Fibroblast of the aortic adventitia (primary cell): ENCODE results near the gene KHDC1. TPM values are rescaled to one million over a fixed set of nuclear protein-coding genes. Genes with fewer than 3 reads are reported as not detected.
"Not testable (repeated sequence)": the region's sequence is repeated elsewhere in the genome, so short reads cannot be mapped to it uniquely, and the experiment has no call there.

Experiments
- DNase-seq: peaks from one replicate; pipeline ENCODE4 v3.0.0-alpha.2; 2010; ENCODE audit warnings: low read depth
- H3K4me3 ChIP-seq: 2 replicates; pipeline ENCODE4 v1.5.1; 2011; ENCODE audit warnings: low read depth, mild to moderate bottlenecking, control low read depth, low read length, moderate library complexity
- total RNA-seq: library from RNA; depleted of rRNA; stranded (reverse); fragments of >200 nt; gene quantifications from 2 replicates; pipeline ENCODE4 v1.2.3, GENCODE V29; 2012; ENCODE audit warnings: low replicate concordance
- TF ChIP-seq, protein P1 (sequence below): IDR thresholded peaks from 2 replicates; pipeline ENCODE4 v1.5.1; 2011; ENCODE audit warnings: mild to moderate bottlenecking, low read length, control low read depth, inconsistent platforms; ENCODE audit not compliant: insufficient read depth

KHDC1 gene
- total RNA-seq, 1 donor = 4.5 TPM

DNA sequence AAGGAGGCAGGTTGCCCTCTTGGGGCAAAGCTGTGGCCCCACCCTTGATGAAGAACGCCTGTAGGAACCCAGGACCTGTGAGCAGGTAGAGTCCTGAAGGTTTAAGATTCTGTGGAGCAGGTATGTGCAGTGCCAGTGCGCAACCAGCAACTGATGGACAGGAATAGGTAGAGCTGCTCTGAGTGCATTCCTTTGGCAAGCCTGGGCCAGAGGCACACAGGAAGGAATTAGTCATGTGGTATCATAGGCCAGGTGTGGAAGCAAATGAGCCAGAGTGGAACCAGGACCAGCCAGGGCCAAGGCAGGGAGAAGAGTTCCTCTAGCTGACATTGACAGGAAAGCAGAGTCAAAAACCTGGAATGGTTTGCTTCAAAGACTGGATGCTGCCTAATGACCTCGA, 1.4 kb upstream of the KHDC1 start:
- DNase-seq = no peak
- TF ChIP-seq, protein P1, sequence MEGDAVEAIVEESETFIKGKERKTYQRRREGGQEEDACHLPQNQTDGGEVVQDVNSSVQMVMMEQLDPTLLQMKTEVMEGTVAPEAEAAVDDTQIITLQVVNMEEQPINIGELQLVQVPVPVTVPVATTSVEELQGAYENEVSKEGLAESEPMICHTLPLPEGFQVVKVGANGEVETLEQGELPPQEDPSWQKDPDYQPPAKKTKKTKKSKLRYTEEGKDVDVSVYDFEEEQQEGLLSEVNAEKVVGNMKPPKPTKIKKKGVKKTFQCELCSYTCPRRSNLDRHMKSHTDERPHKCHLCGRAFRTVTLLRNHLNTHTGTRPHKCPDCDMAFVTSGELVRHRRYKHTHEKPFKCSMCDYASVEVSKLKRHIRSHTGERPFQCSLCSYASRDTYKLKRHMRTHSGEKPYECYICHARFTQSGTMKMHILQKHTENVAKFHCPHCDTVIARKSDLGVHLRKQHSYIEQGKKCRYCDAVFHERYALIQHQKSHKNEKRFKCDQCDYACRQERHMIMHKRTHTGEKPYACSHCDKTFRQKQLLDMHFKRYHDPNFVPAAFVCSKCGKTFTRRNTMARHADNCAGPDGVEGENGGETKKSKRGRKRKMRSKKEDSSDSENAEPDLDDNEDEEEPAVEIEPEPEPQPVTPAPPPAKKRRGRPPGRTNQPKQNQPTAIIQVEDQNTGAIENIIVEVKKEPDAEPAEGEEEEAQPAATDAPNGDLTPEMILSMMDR = no peak

DNA sequence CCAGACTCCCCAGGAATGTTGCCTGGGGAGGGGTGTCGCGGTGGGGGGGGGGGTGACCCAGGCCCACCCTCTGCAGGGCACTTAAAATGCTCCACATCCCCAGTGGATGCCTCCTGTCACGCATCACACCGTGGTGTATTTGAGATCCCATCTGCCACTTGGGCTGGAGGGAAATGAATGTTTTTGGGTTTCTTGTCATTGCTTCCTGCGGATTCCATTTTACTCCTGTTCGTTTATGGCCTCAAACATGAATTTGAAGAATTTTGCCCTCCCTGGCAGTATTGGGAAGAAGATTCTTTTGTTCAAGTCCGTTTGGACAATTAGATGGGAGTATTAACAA, 544 bp upstream of the KHDC1 start:
- peak; percentile 5 for DNase-seq
- peak overlapping the region; percentile 80 for H3K4me3 ChIP-seq
- TF ChIP-seq, protein P1 = no peak

More for the DNA sequence above, 1.4 kb upstream of the KHDC1 start:
- no peak overlapping the region for H3K4me3 ChIP-seq

DNA sequence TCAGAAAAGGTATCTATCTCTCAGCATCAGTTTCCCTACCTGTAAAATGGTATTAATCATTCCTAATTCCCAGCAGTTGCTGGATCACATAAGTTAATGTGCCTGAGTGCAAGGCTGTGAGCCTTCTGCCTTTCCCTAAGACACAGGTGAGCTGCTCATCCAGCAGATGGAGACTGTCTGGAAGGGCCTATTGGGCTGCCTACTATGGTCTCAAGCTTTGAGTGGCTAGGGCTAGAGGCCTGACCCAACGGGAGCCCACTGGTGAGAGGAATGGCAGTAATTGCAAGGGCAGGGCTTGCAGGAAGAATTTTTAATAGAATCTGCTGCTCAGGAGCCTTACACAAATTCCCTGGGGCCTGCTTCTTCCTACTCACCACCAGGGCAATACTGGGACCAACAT, 4.3 kb downstream of the KHDC1 start:
- H3K4me3 ChIP-seq = no peak overlapping the region
- no peak for DNase-seq
- TF ChIP-seq, protein P1 = no peak

DNA sequence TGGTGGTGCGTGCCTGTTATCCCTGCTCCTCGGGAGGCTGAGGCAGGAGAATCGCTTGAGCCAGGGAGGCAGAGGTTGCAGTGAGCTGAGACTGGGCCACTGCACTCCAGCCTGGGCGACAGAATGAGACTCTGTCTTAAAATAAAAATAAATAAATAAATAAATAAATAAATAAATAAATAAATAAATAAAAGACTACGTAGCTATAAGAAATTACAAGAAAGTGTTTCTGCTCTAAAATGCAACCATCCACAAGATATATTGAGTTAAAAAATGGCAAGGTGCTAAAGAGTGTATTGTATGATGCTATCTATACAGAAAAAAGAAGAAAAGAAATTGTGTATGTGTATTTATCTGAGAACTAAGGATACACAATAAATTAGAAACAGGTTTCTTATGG, 8.7 kb downstream of the KHDC1 start:
- DNase-seq, H3K4me3 ChIP-seq: not testable (repeated sequence)

DNA sequence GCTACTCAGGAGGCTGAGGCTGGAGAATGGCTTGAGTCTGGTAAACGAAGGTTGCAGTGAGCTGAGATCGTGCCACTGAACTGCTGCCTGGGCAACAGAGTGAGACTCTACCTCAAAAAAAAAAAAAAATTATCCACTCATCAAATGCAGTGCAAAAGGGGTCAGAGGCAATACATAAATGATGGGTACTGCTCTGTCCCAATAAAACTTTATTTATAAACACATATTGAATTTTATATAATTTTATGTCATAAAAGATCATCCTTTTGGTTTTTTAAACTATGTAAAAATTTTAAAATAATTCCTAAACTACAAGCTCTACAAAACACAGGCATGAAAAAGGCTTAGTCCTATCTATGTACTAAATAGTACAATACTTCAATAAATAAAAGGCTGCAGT, 10.3 kb downstream of the KHDC1 start:
- TF ChIP-seq, protein P1 = no peak
- H3K4me3 ChIP-seq = no peak overlapping the region
- DNase-seq = no peak

DNA sequence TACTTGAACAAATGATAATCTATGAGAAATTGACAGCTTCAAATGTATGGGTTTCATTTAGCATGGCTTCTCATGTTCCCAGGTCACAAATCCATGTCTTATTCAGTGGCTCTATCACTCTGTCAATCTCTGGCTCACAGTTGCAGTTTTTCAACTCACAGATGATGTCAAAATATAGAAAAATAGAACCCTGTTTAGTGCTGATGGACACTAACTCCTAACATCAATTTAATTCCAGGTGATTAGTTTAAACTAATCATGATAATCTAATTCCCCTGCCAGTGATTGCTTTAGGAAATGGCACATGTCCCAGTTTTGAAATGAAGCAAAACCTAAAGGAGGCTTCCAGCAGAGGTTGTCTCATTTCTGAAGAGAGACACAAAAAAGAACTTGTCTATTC, 13.0 kb downstream of the KHDC1 start:
- no peak for DNase-seq
- TF ChIP-seq, protein P1 = no peak

DNA sequence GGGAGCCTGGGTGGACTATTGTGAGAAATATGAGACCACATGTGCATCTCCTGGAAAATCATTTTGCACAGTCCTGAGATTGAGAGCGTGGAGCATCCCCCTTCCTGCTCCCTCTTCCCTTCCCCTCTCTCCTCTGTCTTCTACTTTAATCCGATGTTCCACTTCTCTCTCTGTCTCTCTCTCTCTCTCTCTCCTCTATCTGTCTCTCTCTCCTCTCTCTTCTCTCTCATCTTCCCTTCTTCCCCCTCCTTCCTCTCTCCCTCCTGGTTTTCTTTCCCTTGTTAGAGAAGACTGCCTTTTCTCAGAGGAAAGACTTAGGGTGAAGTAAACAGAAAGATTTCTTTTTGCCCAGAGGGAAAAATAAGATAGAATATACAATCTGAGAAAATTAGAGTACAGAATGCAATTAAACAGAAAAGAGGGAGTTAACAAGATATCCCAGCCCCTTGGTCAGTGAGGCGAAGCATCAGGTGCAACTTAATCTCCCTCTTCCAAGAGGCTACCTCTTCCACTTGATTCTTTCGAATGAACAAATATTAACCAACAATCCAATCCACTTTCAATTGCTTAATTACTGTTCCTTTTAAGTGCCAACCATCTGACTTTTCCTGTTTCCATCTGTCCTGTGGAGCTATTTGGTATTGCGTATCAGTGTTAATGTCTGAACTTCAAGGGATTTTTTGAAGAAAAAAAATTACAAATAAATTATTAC, 14.6 kb downstream of the KHDC1 start:
- H3K4me3 ChIP-seq = no peak overlapping the region
- TF ChIP-seq, protein P1 = no peak
- no peak for DNase-seq

More for the DNA sequence above, 13.0 kb downstream of the KHDC1 start:
- no peak overlapping the region for H3K4me3 ChIP-seq
